Measurements from ENCODE around the gene PKN2. TPM values are rescaled to one million over a fixed set of nuclear protein-coding genes. Genes with fewer than 3 reads are reported as not detected.

PKN2 gene
- total RNA-seq, 1 experiment from 2014 or later: 32.5 TPM

DNA sequence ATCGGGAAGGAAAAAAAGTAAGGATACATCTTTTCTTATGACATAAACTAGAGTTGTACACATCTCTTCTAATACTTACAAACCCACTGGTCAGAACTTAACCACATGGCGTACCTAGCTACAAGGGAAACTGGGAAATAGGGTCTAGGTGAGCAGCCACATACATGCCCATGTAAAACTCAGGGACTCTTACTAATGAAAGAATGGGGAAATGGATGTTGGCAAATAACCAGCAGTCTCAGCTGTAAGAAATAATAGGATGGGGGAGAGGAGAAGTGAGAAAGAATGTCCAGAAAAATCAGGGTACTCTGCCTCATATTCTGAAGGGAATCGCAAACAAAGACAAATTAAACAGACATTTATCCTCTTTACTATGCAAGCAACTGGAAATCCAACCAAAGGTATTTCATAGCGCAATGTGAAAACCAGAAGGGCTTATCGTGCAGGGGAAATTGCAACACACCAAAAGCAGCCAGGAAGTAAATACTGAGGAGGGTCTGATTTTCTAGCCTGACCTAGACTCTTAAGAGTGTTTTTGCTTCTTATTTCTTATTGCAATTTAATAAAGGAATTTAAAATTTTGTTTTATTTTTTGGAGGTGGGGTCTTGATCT, 189.8 kb downstream of the PKN2 start:
- Histone ChIP-seq H3K4me2 (ENCODE audit: insufficient read depth, insufficient read length, low read length) (no peak overlapping the region), H2BK5ac (ENCODE audit: insufficient read length, low read length) (no peak overlapping the region), H3K79me2 (ENCODE audit: insufficient read depth, low read length) (no peaks in the 10 kb centered on the region), H3K79me1 (ENCODE audit: insufficient read depth, low read depth, low read length, poor library complexity, severe bottlenecking) (no peaks in the 10 kb centered on the region), H3K14ac (ENCODE audit: insufficient read depth, low read length) (no peak overlapping the region), H4K5ac (ENCODE audit: insufficient read length, low read depth, low read length) (no peak overlapping the region), H3K18ac (ENCODE audit: insufficient read length, low read depth, low read length) (no peak overlapping the region), H3K27ac (ENCODE audit: insufficient read length, low read depth, low read length) (no peak overlapping the region), H2BK15ac (ENCODE audit: low read depth, low read length) (no peak overlapping the region), H2BK120ac (ENCODE audit: low read depth, low read length, poor library complexity, severe bottlenecking) (no peak overlapping the region), H3T11ph (ENCODE audit: low read length) (no peak overlapping the region), H3K27me3 (ENCODE audit: insufficient read depth, low read length) (no peaks in the 10 kb centered on the region), H3K4ac (ENCODE audit: low read depth, low read length) (no peak overlapping the region), H3K56ac (ENCODE audit: insufficient read length, low read depth, low read length) (no peak overlapping the region), H4K20me1 (ENCODE audit: control insufficient read depth, insufficient read depth, insufficient read length) (no peaks in the 10 kb centered on the region), H3K23ac (ENCODE audit: insufficient read length, low read depth, low read length) (no peak overlapping the region), H3K9ac (ENCODE audit: extremely low read depth, insufficient read length, low read length) (no peak overlapping the region), H2AFZ (ENCODE audit: low read length) (no peak overlapping the region), H3K4me1 (ENCODE audit: insufficient read depth, low read length) (no peaks in the 10 kb centered on the region), H3K9me3 (ENCODE audit: control insufficient read depth, low read depth, low read length) (no peaks in the 10 kb centered on the region), H2AK5ac (ENCODE audit: insufficient read length, low read length) (no peak overlapping the region), H4K8ac (replicated peaks; ENCODE audit: insufficient read length, low read depth, low read length) (no peak overlapping the region), H2BK20ac (ENCODE audit: low read depth, low read length, poor library complexity, severe bottlenecking) (no peak overlapping the region), H2BK12ac (ENCODE audit: insufficient read length, low read depth, low read length) (no peak overlapping the region), H3K23me2 (ENCODE audit: insufficient read length, low read depth, low read length, poor library complexity, severe bottlenecking) (no peaks in the 10 kb centered on the region), H4K91ac (ENCODE audit: insufficient read length, low read depth, low read length) (no peak overlapping the region)
- no peaks in the 10 kb centered on the region for H3K4me1 Mint-ChIP-seq
- no peaks in the 10 kb centered on the region for H3K9me3 Mint-ChIP-seq
- no peaks in the 10 kb centered on the region for H3K27me3 Mint-ChIP-seq (ENCODE audit: low read depth)
- WGBS (ENCODE audit: extremely low coverage, insufficient read length, low lambda C conversion rate): no CpG with 5 or more reads among the region's 5 CpGs
- DNase-seq: no peak
- H3K27ac Mint-ChIP-seq: no peak overlapping the region; a peak in 1 of 7 replicates
- H3K4me3 Mint-ChIP-seq: no peak overlapping the region
- peaks cover 0 to 2% (median 0%) of the 10 kb centered on the region in 3 experiments; a peak in 2 of 7 replicates for H3K36me3 Mint-ChIP-seq (ENCODE audit: insufficient read depth in 1 of 3, low read depth in 3 of 3)
- TF ChIP-seq, protein P1, sequence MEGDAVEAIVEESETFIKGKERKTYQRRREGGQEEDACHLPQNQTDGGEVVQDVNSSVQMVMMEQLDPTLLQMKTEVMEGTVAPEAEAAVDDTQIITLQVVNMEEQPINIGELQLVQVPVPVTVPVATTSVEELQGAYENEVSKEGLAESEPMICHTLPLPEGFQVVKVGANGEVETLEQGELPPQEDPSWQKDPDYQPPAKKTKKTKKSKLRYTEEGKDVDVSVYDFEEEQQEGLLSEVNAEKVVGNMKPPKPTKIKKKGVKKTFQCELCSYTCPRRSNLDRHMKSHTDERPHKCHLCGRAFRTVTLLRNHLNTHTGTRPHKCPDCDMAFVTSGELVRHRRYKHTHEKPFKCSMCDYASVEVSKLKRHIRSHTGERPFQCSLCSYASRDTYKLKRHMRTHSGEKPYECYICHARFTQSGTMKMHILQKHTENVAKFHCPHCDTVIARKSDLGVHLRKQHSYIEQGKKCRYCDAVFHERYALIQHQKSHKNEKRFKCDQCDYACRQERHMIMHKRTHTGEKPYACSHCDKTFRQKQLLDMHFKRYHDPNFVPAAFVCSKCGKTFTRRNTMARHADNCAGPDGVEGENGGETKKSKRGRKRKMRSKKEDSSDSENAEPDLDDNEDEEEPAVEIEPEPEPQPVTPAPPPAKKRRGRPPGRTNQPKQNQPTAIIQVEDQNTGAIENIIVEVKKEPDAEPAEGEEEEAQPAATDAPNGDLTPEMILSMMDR (conservative IDR thresholded peaks at IDR 0.05): no peak
